GM18511 (cell line): ENCODE data around the gene KAT6B.

ENCODE experiments used
- ATAC-seq: cut with Tn5 transposase; IDR thresholded peaks from one replicate; pipeline ENCODE4 v1.9.1; 2021; ENCODE audit warnings: mild to moderate bottlenecking, moderate library complexity; ENCODE audit not compliant: unreplicated experiment

KAT6B gene

GRCh38 chr10:74947781-74948401, 121.5 kb downstream of the KAT6B start:
- no peak for ATAC-seq

- ATAC-seq = no peak
These were observed 122.8 kb downstream of the KAT6B start for GRCh38 chr10:74949034-74949832.

GRCh38 chr10:74949843-74950765, 123.7 kb downstream of the KAT6B start:
- ATAC-seq = no peak

GRCh38 chr10:74953214-74953613, 126.8 kb downstream of the KAT6B start:
- ATAC-seq = no peak

- no peak for ATAC-seq
These were observed 129.4 kb downstream of the KAT6B start for GRCh38 chr10:74955796-74956195.

GRCh38 chr10:74956555-74957111, 130.2 kb downstream of the KAT6B start:
- no peak for ATAC-seq

- no peak for ATAC-seq
These were observed 131.0 kb downstream of the KAT6B start for GRCh38 chr10:74957285-74957961.

- ATAC-seq = no peak
These were observed 131.9 kb downstream of the KAT6B start for GRCh38 chr10:74958316-74958715.

GRCh38 chr10:74960670-74961069, 134.3 kb downstream of the KAT6B start:
- ATAC-seq = no peak

- ATAC-seq = no peak
These were observed 136.1 kb downstream of the KAT6B start for GRCh38 chr10:74962517-74962916.

- ATAC-seq = peak; percentile 82
These were observed 137.1 kb downstream of the KAT6B start for GRCh38 chr10:74963549-74963948.

- ATAC-seq = no peak
These were observed 141.7 kb downstream of the KAT6B start for GRCh38 chr10:74967911-74968666.

- ATAC-seq = no peak
These were observed 142.3 kb downstream of the KAT6B start for GRCh38 chr10:74968667-74969061.

GRCh38 chr10:74969093-74969492, 142.7 kb downstream of the KAT6B start:
- no peak for ATAC-seq

- no peak for ATAC-seq
These were observed 143.1 kb downstream of the KAT6B start for GRCh38 chr10:74969530-74969929.

- ATAC-seq = no peak
These were observed 147.5 kb downstream of the KAT6B start for GRCh38 chr10:74973741-74974392.

GRCh38 chr10:74975758-74976157, 149.4 kb downstream of the KAT6B start:
- no peak for ATAC-seq

- ATAC-seq = no peak
These were observed 150.2 kb downstream of the KAT6B start for GRCh38 chr10:74976565-74976964.

GRCh38 chr10:74977072-74977471, 150.7 kb downstream of the KAT6B start:
- no peak for ATAC-seq
